RPMI7951 (cell line): ENCODE data around the gene MTIF2. TPM values are rescaled to one million over a fixed set of nuclear protein-coding genes. Genes with fewer than 3 reads are reported as not detected.
"Not testable (repeated sequence)": the region's sequence is repeated elsewhere in the genome, so short reads cannot be mapped to it uniquely, and the experiment has no call there.

Experiments used
- DNase-seq: peaks from one replicate; pipeline ENCODE4 v3.0.0-alpha.2; 2012; ENCODE audit warnings: low read depth
- total RNA-seq: library from RNA; depleted of rRNA; stranded (reverse); fragments of >200 nt; shearing (Covaris generic); gene quantifications from 2 replicates; pipeline ENCODE4 v1.2.3, GENCODE V29; 2014

Gene MTIF2
- total RNA-seq, 1 experiment from 2014 or later = 51.1 TPM

GRCh38 chr2:55241582-55241981 is 27.4 kb downstream of the MTIF2 start:
- DNase-seq = not testable (repeated sequence)

GRCh38 chr2:55239656-55240222 is 29.3 kb downstream of the MTIF2 start:
- no peak for DNase-seq

GRCh38 chr2:55236992-55237543 is 32.0 kb downstream of the MTIF2 start:
- DNase-seq = no peak

- no peak for DNase-seq
Measured at GRCh38 chr2:55235724-55236538, 33.1 kb downstream of the MTIF2 start.

- no peak for DNase-seq
Measured at GRCh38 chr2:55233658-55233940, 35.4 kb downstream of the MTIF2 start.

GRCh38 chr2:55232863-55233657 is 36.0 kb downstream of the MTIF2 start:
- peak; percentile 28 for DNase-seq

GRCh38 chr2:55232084-55232862 is 36.8 kb downstream of the MTIF2 start, which contains the start of the genes CLHC1 and RPS27A:
TSS of gene CLHC1 (minus strand) at chr2:55232293. CDS start at chr2:55222411, 9,882 bp downstream.
TSS of gene RPS27A (plus strand) at chr2:55232688. CDS start at chr2:55232825, 137 bp downstream.
- peak; percentile 95 for DNase-seq

- DNase-seq = peak; percentile 45
Measured at GRCh38 chr2:55231546-55232083, 37.4 kb downstream of the MTIF2 start.

- DNase-seq = no peak
Measured at GRCh38 chr2:55230551-55230950, 38.5 kb downstream of the MTIF2 start.

- DNase-seq = no peak
Measured at GRCh38 chr2:55229221-55229620, 39.8 kb downstream of the MTIF2 start.

GRCh38 chr2:55228226-55228563 is 40.8 kb downstream of the MTIF2 start:
- DNase-seq = no peak

GRCh38 chr2:55227437-55228225 is 41.4 kb downstream of the MTIF2 start:
- DNase-seq = not testable (repeated sequence)

- DNase-seq = no peak
Measured at GRCh38 chr2:55225481-55226020, 43.5 kb downstream of the MTIF2 start.

GRCh38 chr2:55224761-55225261 is 44.2 kb downstream of the MTIF2 start:
- peak; percentile 19 for DNase-seq

- no peak for DNase-seq
Measured at GRCh38 chr2:55223958-55224760, 44.9 kb downstream of the MTIF2 start.

- no peak for DNase-seq
Measured at GRCh38 chr2:55213822-55214221, 55.2 kb downstream of the MTIF2 start.

GRCh38 chr2:55204950-55205349 is 64.1 kb downstream of the MTIF2 start:
- no peak for DNase-seq

GRCh38 chr2:55204536-55204935 is 64.5 kb downstream of the MTIF2 start:
- no peak for DNase-seq

GRCh38 chr2:55200416-55200815 is 68.6 kb downstream of the MTIF2 start:
- no peak for DNase-seq
